Caco-2 (cell line): ENCODE results near the gene CES4A. TPM values are rescaled to one million over a fixed set of nuclear protein-coding genes. Genes with fewer than 3 reads are reported as not detected.

ENCODE experiments used
- BruUV-seq: library from RNA; stranded (reverse); fragments of 400-500 nt; replicated peaks from 2 replicates; lab custom pipeline; 2021; lab: Mats Ljungman, UMichigan
- CTCF ChIA-PET: fragments of 300-600 bp; sonication (Branson Sonifier 250); formaldehyde crosslinking; loops from one replicate; lab custom pipeline; 2022; ENCODE audit warnings: antibody characterized with exemption; lab: Charles Lee
- POLR2A ChIA-PET: fragments of 300-600 bp; sonication (Branson Sonifier 250); formaldehyde crosslinking; loops from one replicate; lab custom pipeline; 2022; ENCODE audit warnings: antibody characterized with exemption; lab: Charles Lee
- DNase-seq, 2 experiments: peaks; one replicate each; pipeline versions ENCODE4 v3.0.0 to v3.0.0-alpha.2; 2020 to 2022
- H3K27me3 ChIP-seq: replicated peaks from 2 replicates; pipeline ENCODE4 v1.6.0; 2011; ENCODE audit warnings: low read length; ENCODE audit not compliant: control insufficient read depth, insufficient read depth
- H3K36me3 ChIP-seq: 2 replicates; pipeline ENCODE4 v1.5.1; 2011; ENCODE audit warnings: low read length; ENCODE audit not compliant: control insufficient read depth, insufficient read depth
- H3K4me1 ChIP-seq: fragments of 250-450 bp; sonication (Bioruptor Pico); 2 replicates; pipeline ENCODE4 v1.5.1; 2020; ENCODE audit warnings: mild to moderate bottlenecking
- H3K4me3 ChIP-seq: 2 replicates; pipeline ENCODE4 v1.5.1; 2011; ENCODE audit warnings: low read depth, mild to moderate bottlenecking, control low read depth, low read length
- H3K9me3 ChIP-seq: fragments of 250-450 bp; sonication (Bioruptor Pico); 2 replicates; pipeline ENCODE4 v1.5.1; 2020; ENCODE audit warnings: mild to moderate bottlenecking, moderate library complexity
- H3K27ac Mint-ChIP-seq: one replicate; pipeline ENCODE4 v1.8.0; 2022; ENCODE audit warnings: mixed read lengths; ENCODE audit not compliant: unreplicated experiment
- H3K27me3 Mint-ChIP-seq: one replicate; pipeline ENCODE4 v1.8.0; 2022; ENCODE audit warnings: mixed read lengths; ENCODE audit not compliant: insufficient read depth, unreplicated experiment
- H3K36me3 Mint-ChIP-seq: one replicate; pipeline ENCODE4 v1.8.0; 2022; ENCODE audit warnings: mild to moderate bottlenecking, mixed read lengths; ENCODE audit not compliant: insufficient read depth, unreplicated experiment
- H3K4me1 Mint-ChIP-seq: one replicate; pipeline ENCODE4 v1.8.0; 2022; ENCODE audit warnings: low read depth, mixed read lengths; ENCODE audit not compliant: unreplicated experiment
- H3K4me3 Mint-ChIP-seq: one replicate; pipeline ENCODE4 v1.8.0; 2022; ENCODE audit warnings: mild to moderate bottlenecking, moderate library complexity, mixed read lengths; ENCODE audit not compliant: unreplicated experiment
- H3K9me3 Mint-ChIP-seq: one replicate; pipeline ENCODE4 v1.8.0; 2022; ENCODE audit warnings: mixed read lengths; ENCODE audit not compliant: unreplicated experiment
- intact Hi-C: fragments of 100-400 bp; cut with micrococcal nuclease; formaldehyde crosslinking; loops from one replicate; pipeline ENCODE4 v1.10.0; 2022; ENCODE audit not compliant: unreplicated experiment
- total RNA-seq: library from RNA; stranded (reverse); gene quantifications from 2 replicates; pipeline ENCODE4 v1.2.3, GENCODE V29; 2022
- TF ChIP-seq, protein P1 (sequence below), 2 experiments: fragments of 200-600 bp in 1 of 2; IDR thresholded peaks; 1 replicate in 1 of 2; 2 replicates in 1 of 2; pipeline versions ENCODE4 v1.5.1 to v1.8.0; 2011 to 2022; ENCODE audit warnings: antibody characterized with exemption in 1 of 2, control low read depth in 1 of 2, inconsistent platforms in 1 of 2, low read depth in 1 of 2, low read length in 1 of 2, mild to moderate bottlenecking in 1 of 2, moderate library complexity in 1 of 2; ENCODE audit not compliant: insufficient read depth in 1 of 2, severe bottlenecking in 1 of 2, unreplicated experiment in 1 of 2

CES4A gene
- total RNA-seq, 1 experiment from 2014 or later = not detected

DNA sequence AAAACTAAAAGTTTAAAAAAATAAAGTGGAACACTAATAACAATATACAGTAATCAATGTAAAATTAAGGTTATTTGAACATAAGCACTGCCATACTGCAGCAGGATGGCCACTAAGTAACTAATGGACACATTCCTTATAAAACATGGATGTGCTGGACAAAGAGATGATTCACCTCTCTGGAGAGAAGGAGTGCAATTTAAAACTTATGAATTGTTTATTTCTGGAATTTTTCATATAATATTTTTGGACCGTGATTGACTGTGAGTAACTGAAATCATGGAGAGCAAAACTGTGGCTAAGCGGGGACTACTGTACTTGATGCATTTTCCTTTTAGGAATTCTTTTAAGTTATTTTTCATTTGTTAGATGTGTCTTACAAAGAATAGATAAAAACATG, 62.4 kb downstream of the CES4A start:
- Mint-ChIP-seq H3K27me3 (no peaks in the 10 kb centered on the region), H3K27ac (no peak overlapping the region), H3K36me3 (peaks cover 22% of the 10 kb centered on the region), H3K9me3 (no peaks in the 10 kb centered on the region), H3K4me3 (no peak overlapping the region), H3K4me1 (peaks cover 9% of the 10 kb centered on the region)
- Histone ChIP-seq H3K4me3 (no peak overlapping the region), H3K4me1 (no peaks in the 10 kb centered on the region), H3K27me3 (no peaks in the 10 kb centered on the region), H3K36me3 (no peaks in the 10 kb centered on the region; the same call in 1 of the 2 replicates), H3K9me3 (no peaks in the 10 kb centered on the region)
- intact Hi-C loops = no loop called here
- ChIA-PET CTCF (no interaction called here), POLR2A (no interaction called here)
- TF ChIP-seq, protein P1, sequence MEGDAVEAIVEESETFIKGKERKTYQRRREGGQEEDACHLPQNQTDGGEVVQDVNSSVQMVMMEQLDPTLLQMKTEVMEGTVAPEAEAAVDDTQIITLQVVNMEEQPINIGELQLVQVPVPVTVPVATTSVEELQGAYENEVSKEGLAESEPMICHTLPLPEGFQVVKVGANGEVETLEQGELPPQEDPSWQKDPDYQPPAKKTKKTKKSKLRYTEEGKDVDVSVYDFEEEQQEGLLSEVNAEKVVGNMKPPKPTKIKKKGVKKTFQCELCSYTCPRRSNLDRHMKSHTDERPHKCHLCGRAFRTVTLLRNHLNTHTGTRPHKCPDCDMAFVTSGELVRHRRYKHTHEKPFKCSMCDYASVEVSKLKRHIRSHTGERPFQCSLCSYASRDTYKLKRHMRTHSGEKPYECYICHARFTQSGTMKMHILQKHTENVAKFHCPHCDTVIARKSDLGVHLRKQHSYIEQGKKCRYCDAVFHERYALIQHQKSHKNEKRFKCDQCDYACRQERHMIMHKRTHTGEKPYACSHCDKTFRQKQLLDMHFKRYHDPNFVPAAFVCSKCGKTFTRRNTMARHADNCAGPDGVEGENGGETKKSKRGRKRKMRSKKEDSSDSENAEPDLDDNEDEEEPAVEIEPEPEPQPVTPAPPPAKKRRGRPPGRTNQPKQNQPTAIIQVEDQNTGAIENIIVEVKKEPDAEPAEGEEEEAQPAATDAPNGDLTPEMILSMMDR (IDR thresholded peaks at IDR 0.05; ENCODE audit: insufficient read depth in 1 of 2, low read depth in 1 of 2, low read length in 1 of 2, severe bottlenecking in 1 of 2, unreplicated experiment in 1 of 2) = no peak
- no TSS peak for BruUV-seq
- DNase-seq = no peak

DNA sequence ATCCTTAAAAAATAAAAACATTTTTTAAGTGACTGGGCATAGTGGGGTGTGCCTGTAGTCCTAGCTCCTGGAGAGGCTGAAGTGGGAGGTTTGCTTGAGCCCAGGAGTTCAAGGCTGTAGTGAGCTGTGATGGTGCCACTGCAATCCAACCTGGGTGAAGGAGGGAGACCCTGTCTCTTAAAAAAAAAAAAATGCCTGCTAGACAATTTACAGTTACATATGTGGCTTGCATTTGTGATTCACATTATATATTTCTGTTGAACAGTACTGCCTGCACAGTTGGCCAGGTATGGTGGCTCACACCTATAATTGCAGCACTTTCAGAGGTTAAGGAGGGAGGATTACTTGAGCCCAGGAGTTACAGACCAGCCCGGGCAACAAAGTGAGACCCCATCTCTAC, 64.0 kb downstream of the CES4A start:
- no peaks in the 10 kb centered on the region for H3K27me3 ChIP-seq
- DNase-seq = no peak
- no peaks in the 10 kb centered on the region for H3K4me1 ChIP-seq
- TF ChIP-seq, protein P1 (IDR thresholded peaks at IDR 0.05; ENCODE audit: insufficient read depth in 1 of 2, low read depth in 1 of 2, low read length in 1 of 2, severe bottlenecking in 1 of 2, unreplicated experiment in 1 of 2) = no peak
- Mint-ChIP-seq H3K36me3 (peaks cover 17% of the 10 kb centered on the region), H3K27me3 (no peaks in the 10 kb centered on the region), H3K9me3 (no peaks in the 10 kb centered on the region), H3K27ac (no peak overlapping the region), H3K4me3 (no peak overlapping the region), H3K4me1 (peaks cover 16% of the 10 kb centered on the region)
- intact Hi-C loops = no loop called here
- no peaks in the 10 kb centered on the region; the same call in 1 of the 2 replicates for H3K36me3 ChIP-seq
- H3K4me3 ChIP-seq = no peak overlapping the region
- BruUV-seq = no TSS peak
- no peaks in the 10 kb centered on the region for H3K9me3 ChIP-seq
- POLR2A ChIA-PET = no interaction called here
- CTCF ChIA-PET = no interaction called here

DNA sequence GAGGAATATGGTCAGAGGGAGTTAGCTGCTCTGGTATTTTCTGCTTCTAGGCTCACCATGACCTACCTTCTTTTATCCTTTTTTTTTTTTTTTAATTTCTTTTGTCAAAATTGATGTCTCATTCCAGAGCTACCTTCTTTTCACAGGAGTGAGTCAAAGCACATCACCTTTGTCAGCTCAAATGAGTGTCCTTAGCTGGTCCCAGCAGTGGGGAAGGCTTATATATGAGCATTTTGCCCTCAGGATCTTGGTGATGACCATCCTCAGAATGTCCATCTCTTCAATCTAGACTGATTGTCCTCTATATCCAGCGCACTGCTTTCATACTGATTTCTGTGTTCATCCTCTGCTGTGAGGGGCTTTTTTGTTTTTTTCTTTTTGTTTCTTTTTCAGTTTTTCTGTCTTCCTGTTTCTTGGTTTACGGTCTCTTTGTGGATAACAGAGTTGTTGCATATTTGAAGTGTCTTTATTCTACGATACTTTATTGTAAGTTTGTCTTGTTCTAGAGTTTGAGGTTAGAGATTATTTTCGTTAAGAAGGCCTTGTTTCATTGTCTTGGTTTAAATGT, 65.5 kb downstream of the CES4A start:
- intact Hi-C loops = no loop called here
- H3K9me3 Mint-ChIP-seq = no peaks in the 10 kb centered on the region
- ChIA-PET POLR2A (no interaction called here), CTCF (interaction anchor here (0.6 to 1.1 kb wide), 2 partner anchors 36 to 93 kb away, joined by 4 to 6 read pairs; partner anchors contain the start of gene CES3)
- H3K27ac Mint-ChIP-seq = no peak overlapping the region
- Histone ChIP-seq H3K9me3 (no peaks in the 10 kb centered on the region), H3K27me3 (no peaks in the 10 kb centered on the region), H3K4me1 (no peaks in the 10 kb centered on the region), H3K36me3 (no peaks in the 10 kb centered on the region; the same call in 1 of the 2 replicates), H3K4me3 (no peak overlapping the region)
- peaks cover 17% of the 10 kb centered on the region for H3K36me3 Mint-ChIP-seq
- H3K27me3 Mint-ChIP-seq = no peaks in the 10 kb centered on the region
- H3K4me3 Mint-ChIP-seq = no peak overlapping the region
- no peak for DNase-seq
- TF ChIP-seq, protein P1 (IDR thresholded peaks at IDR 0.05; ENCODE audit: insufficient read depth in 1 of 2, low read depth in 1 of 2, low read length in 1 of 2, severe bottlenecking in 1 of 2, unreplicated experiment in 1 of 2) = no peak
- peaks cover 16% of the 10 kb centered on the region for H3K4me1 Mint-ChIP-seq
- BruUV-seq = no TSS peak
